ENCODE data around the gene PKD1L1. TPM values are rescaled to one million over a fixed set of nuclear protein-coding genes. Genes with fewer than 3 reads are reported as not detected.

Gene PKD1L1
- total and polyA plus RNA-seq, 4 experiments from 2014 or later = 0.55 to 0.73 TPM; not detected in 2

- DNase-seq = no peak
- no peaks in the 10 kb centered on the region for H3K27me3 ChIP-seq (ENCODE audit: insufficient read depth, low read length)
- no peaks in the 10 kb centered on the region for H3K9me3 ChIP-seq (ENCODE audit: control insufficient read depth in 1 of 2, low read length in 2 of 2)
- no peaks in the 10 kb centered on the region for H3K4me1 ChIP-seq (ENCODE audit: insufficient read depth, low read length)
- H3K36me3 ChIP-seq (ENCODE audit: insufficient read depth, low read length) = no peaks in the 10 kb centered on the region
- Mint-ChIP-seq H3K4me1 (no peaks in the 10 kb centered on the region), H3K9me3 (no peaks in the 10 kb centered on the region), H3K36me3 (no peaks in the 10 kb centered on the region), H3K27ac (no peak overlapping the region), H3K27me3 (peaks cover 0 to 3% of the 10 kb centered on the region in 2 donors), H3K4me3 (no peak overlapping the region)
- H3K4me3 ChIP-seq (ENCODE audit: low read length in 2 of 2) = no peak overlapping the region
- POLR2A ChIA-PET (ENCODE audit: partially characterized antibody) = no interaction called here
- intact Hi-C loops (cut with micrococcal nuclease) = no loop called here
- no peak overlapping the region for H3K27ac ChIP-seq (ENCODE audit: low read depth, low read length)
- CTCF ChIA-PET (ENCODE audit: partially characterized antibody) = no interaction called here
Observed at GRCh38 chr7:47866120-47866519, 82.1 kb downstream of the PKD1L1 start.

- CTCF ChIA-PET (ENCODE audit: partially characterized antibody) = interaction anchor here (1.3 kb wide), 1 partner anchor 10 kb away, joined by 4 read pairs; no protein-coding TSS in a partner anchor
- no peaks in the 10 kb centered on the region for H3K27me3 ChIP-seq (ENCODE audit: insufficient read depth, low read length)
- intact Hi-C loops (cut with micrococcal nuclease) = no loop called here
- no peak overlapping the region for H3K27ac ChIP-seq (ENCODE audit: low read depth, low read length)
- no peaks in the 10 kb centered on the region for H3K4me1 ChIP-seq (ENCODE audit: insufficient read depth, low read length)
- no peak overlapping the region for H3K4me3 Mint-ChIP-seq
- H3K36me3 Mint-ChIP-seq = no peaks in the 10 kb centered on the region
- peaks cover 0 to 3% of the 10 kb centered on the region in 2 donors for H3K27me3 Mint-ChIP-seq
- H3K9me3 Mint-ChIP-seq = no peaks in the 10 kb centered on the region
- no peak overlapping the region for H3K27ac Mint-ChIP-seq
- DNase-seq = no peak
- H3K4me1 Mint-ChIP-seq = no peaks in the 10 kb centered on the region
- no peak overlapping the region for H3K4me3 ChIP-seq (ENCODE audit: low read length in 2 of 2)
- H3K36me3 ChIP-seq (ENCODE audit: insufficient read depth, low read length) = no peaks in the 10 kb centered on the region
- no peaks in the 10 kb centered on the region for H3K9me3 ChIP-seq (ENCODE audit: control insufficient read depth in 1 of 2, low read length in 2 of 2)
- POLR2A ChIA-PET (ENCODE audit: partially characterized antibody) = no interaction called here
Observed at GRCh38 chr7:47852330-47853245, 95.7 kb downstream of the PKD1L1 start.

- H3K27me3 Mint-ChIP-seq = peaks cover 0 to 6% of the 10 kb centered on the region in 2 donors
- ChIA-PET POLR2A (ENCODE audit: partially characterized antibody) (no interaction called here), CTCF (ENCODE audit: partially characterized antibody) (no interaction called here)
- no peaks in the 10 kb centered on the region for H3K4me1 Mint-ChIP-seq
- H3K27ac Mint-ChIP-seq = no peak overlapping the region
- Histone ChIP-seq H3K9me3 (ENCODE audit: control insufficient read depth in 1 of 2, low read length in 2 of 2) (no peaks in the 10 kb centered on the region), H3K4me1 (ENCODE audit: insufficient read depth, low read length) (no peaks in the 10 kb centered on the region), H3K4me3 (ENCODE audit: low read length in 2 of 2) (no peak overlapping the region), H3K27ac (ENCODE audit: low read depth, low read length) (no peak overlapping the region), H3K36me3 (ENCODE audit: insufficient read depth, low read length) (no peaks in the 10 kb centered on the region), H3K27me3 (ENCODE audit: insufficient read depth, low read length) (no peaks in the 10 kb centered on the region)
- H3K4me3 Mint-ChIP-seq = no peak overlapping the region
- no peaks in the 10 kb centered on the region for H3K9me3 Mint-ChIP-seq
- intact Hi-C loops (cut with micrococcal nuclease) = no loop called here
- DNase-seq = no peak
- no peaks in the 10 kb centered on the region for H3K36me3 Mint-ChIP-seq
Observed at GRCh38 chr7:47847207-47847606, 101.1 kb downstream of the PKD1L1 start.

- no peak overlapping the region for H3K27ac ChIP-seq (ENCODE audit: low read depth, low read length)
- Mint-ChIP-seq H3K27ac (no peak overlapping the region), H3K4me3 (no peak overlapping the region), H3K4me1 (no peaks in the 10 kb centered on the region), H3K9me3 (no peaks in the 10 kb centered on the region), H3K36me3 (no peaks in the 10 kb centered on the region), H3K27me3 (peaks cover 0 to 6% of the 10 kb centered on the region in 2 donors)
- H3K4me1 ChIP-seq (ENCODE audit: insufficient read depth, low read length) = no peaks in the 10 kb centered on the region
- ChIA-PET CTCF (ENCODE audit: partially characterized antibody) (no interaction called here), POLR2A (ENCODE audit: partially characterized antibody) (no interaction called here)
- no peak for DNase-seq
- no peaks in the 10 kb centered on the region for H3K9me3 ChIP-seq (ENCODE audit: control insufficient read depth in 1 of 2, low read length in 2 of 2)
- H3K4me3 ChIP-seq (ENCODE audit: low read length in 2 of 2) = no peak overlapping the region
- H3K27me3 ChIP-seq (ENCODE audit: insufficient read depth, low read length) = no peaks in the 10 kb centered on the region
- intact Hi-C loops (cut with micrococcal nuclease) = no loop called here
- H3K36me3 ChIP-seq (ENCODE audit: insufficient read depth, low read length) = no peaks in the 10 kb centered on the region
Observed at GRCh38 chr7:47846138-47846836, 102.0 kb downstream of the PKD1L1 start.

DNA sequence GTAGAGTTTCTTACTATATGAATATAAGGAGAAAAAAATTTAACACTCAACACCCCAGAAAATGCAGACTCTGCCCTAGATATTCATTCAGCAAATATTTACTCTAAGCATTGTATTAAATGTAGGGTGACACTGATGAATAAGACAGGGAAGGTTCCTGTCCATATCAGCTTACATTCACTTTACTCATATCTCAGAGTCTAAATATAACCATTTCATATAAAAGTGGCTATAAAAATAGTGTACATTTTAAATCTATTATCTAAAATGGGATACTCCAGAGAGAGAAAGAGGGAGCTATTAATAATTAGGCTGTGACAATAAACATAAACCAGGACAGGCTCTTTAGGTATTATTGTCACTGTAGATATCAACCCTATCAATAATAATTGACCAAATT lies 104.0 kb downstream of the PKD1L1 start:
- Histone ChIP-seq H3K36me3 (ENCODE audit: insufficient read depth, low read length) (no peaks in the 10 kb centered on the region), H3K27ac (ENCODE audit: low read depth, low read length) (no peak overlapping the region), H3K4me1 (ENCODE audit: insufficient read depth, low read length) (no peaks in the 10 kb centered on the region), H3K4me3 (ENCODE audit: low read length in 2 of 2) (no peak overlapping the region), H3K27me3 (ENCODE audit: insufficient read depth, low read length) (no peaks in the 10 kb centered on the region), H3K9me3 (ENCODE audit: control insufficient read depth in 1 of 2, low read length in 2 of 2) (no peaks in the 10 kb centered on the region)
- ChIA-PET CTCF (ENCODE audit: partially characterized antibody) (no interaction called here), POLR2A (ENCODE audit: partially characterized antibody) (no interaction called here)
- no peak overlapping the region for H3K27ac Mint-ChIP-seq
- intact Hi-C loops (cut with micrococcal nuclease) = no loop called here
- no peaks in the 10 kb centered on the region for H3K36me3 Mint-ChIP-seq
- H3K27me3 Mint-ChIP-seq = peaks cover 0 to 6% of the 10 kb centered on the region in 2 donors
- H3K4me1 Mint-ChIP-seq = no peaks in the 10 kb centered on the region
- H3K4me3 Mint-ChIP-seq = no peak overlapping the region
- H3K9me3 Mint-ChIP-seq = no peaks in the 10 kb centered on the region
- DNase-seq = no peak

- no peak for DNase-seq
- no peaks in the 10 kb centered on the region for H3K9me3 ChIP-seq (ENCODE audit: control insufficient read depth in 1 of 2, low read length in 2 of 2)
Observed at GRCh38 chr7:47843291-47843690, 105.0 kb downstream of the PKD1L1 start.

DNA sequence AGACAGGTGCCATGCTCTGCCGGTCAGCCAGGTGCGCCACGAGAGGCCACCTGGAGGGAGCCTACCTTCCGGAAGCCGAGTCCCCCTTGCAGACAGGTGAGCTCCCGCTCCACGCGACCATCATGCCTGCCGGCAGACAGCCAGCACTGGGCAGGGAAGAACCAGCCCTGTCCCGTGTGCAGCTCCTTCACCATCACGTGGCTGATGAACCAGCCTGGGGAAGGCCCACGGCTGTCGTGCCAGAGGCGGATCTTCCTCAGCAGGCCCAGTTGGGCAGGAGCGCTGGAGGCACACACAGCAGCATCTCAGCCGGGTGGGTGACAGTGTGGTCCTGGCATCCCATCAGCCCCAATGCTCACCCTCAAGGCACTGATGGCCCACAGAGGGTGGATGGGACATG lies 108.9 kb downstream of the PKD1L1 start:
- ChIA-PET CTCF (ENCODE audit: partially characterized antibody) (no interaction called here), POLR2A (ENCODE audit: partially characterized antibody) (no interaction called here)
- H3K27me3 ChIP-seq (ENCODE audit: insufficient read depth, low read length) = no peaks in the 10 kb centered on the region
- Mint-ChIP-seq H3K4me3 (no peak overlapping the region), H3K36me3 (no peaks in the 10 kb centered on the region), H3K27me3 (peaks cover 0 to 3% of the 10 kb centered on the region in 2 donors), H3K9me3 (no peaks in the 10 kb centered on the region), H3K4me1 (no peaks in the 10 kb centered on the region), H3K27ac (no peak overlapping the region)
- no peak overlapping the region for H3K4me3 ChIP-seq (ENCODE audit: low read length in 2 of 2)
- intact Hi-C loops (cut with micrococcal nuclease) = no loop called here
- no peaks in the 10 kb centered on the region for H3K9me3 ChIP-seq (ENCODE audit: control insufficient read depth in 1 of 2, low read length in 2 of 2)
- no peak overlapping the region for H3K27ac ChIP-seq (ENCODE audit: low read depth, low read length)
- H3K36me3 ChIP-seq (ENCODE audit: insufficient read depth, low read length) = no peaks in the 10 kb centered on the region
- DNase-seq = no peak
- no peaks in the 10 kb centered on the region for H3K4me1 ChIP-seq (ENCODE audit: insufficient read depth, low read length)

More at GRCh38 chr7:47843291-47843690, 105.0 kb downstream of the PKD1L1 start:
- Histone ChIP-seq H3K27ac (ENCODE audit: low read depth, low read length) (no peak overlapping the region), H3K4me1 (ENCODE audit: insufficient read depth, low read length) (no peaks in the 10 kb centered on the region), H3K4me3 (ENCODE audit: low read length in 2 of 2) (no peak overlapping the region), H3K36me3 (ENCODE audit: insufficient read depth, low read length) (no peaks in the 10 kb centered on the region), H3K27me3 (ENCODE audit: insufficient read depth, low read length) (no peaks in the 10 kb centered on the region)
- intact Hi-C loops (cut with micrococcal nuclease) = no loop called here
- no peak overlapping the region for H3K27ac Mint-ChIP-seq
- ChIA-PET CTCF (ENCODE audit: partially characterized antibody) (interaction anchor here (1.5 kb wide), 1 partner anchor 9 kb away, joined by 4 read pairs; no protein-coding TSS in a partner anchor), POLR2A (ENCODE audit: partially characterized antibody) (no interaction called here)
- no peaks in the 10 kb centered on the region for H3K36me3 Mint-ChIP-seq
- H3K4me3 Mint-ChIP-seq = no peak overlapping the region
- H3K9me3 Mint-ChIP-seq = no peaks in the 10 kb centered on the region
- peaks cover 0 to 4% of the 10 kb centered on the region in 2 donors for H3K27me3 Mint-ChIP-seq
- no peaks in the 10 kb centered on the region for H3K4me1 Mint-ChIP-seq

All from CD4-positive, alpha-beta memory T cell (primary cell).